HG02840 (cell line): ENCODE measurements around the gene OGA.
A peak's percentile ranks its signal among the peaks of the same experiment; 100 is the strongest.

Source experiments
- ATAC-seq: cut with Tn5 transposase; IDR thresholded peaks from one replicate; pipeline ENCODE4 v1.9.1; 2021; ENCODE audit warnings: mild to moderate bottlenecking, moderate library complexity, moderate number of reproducible peaks; ENCODE audit not compliant: unreplicated experiment, low FRiP score

The OGA gene

DNA sequence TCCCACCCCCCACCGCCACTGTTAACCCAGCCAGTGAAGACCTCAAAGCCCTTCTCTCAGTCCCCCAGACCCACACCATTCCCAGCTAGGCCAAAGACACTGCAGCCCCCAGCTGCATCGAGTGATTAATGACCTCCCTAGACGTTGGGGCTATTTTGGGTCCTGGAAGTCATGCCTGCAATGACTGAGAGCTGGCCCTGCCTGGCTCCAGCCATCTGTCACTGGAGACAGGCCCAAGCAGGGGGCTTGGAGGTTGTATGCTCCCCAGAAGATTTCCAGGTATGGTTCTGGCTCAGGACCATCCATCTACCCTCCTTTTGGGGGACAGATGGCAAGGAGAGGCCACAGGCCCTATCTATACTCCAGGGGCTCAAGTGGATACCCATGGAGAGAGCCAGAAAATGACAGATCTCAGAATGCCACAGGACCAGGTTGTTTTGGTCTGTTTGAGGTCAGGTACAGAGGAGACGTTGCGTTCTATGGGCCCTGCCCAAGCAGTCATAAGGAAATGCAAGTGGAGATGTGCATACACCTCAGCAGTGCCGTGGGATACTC lies 20.2 kb upstream of the OGA start:
- ATAC-seq, result no peak

- ATAC-seq, result no peak
These were observed 19.5 kb upstream of the OGA start for GRCh38 chr10:101837748-101838147.

DNA sequence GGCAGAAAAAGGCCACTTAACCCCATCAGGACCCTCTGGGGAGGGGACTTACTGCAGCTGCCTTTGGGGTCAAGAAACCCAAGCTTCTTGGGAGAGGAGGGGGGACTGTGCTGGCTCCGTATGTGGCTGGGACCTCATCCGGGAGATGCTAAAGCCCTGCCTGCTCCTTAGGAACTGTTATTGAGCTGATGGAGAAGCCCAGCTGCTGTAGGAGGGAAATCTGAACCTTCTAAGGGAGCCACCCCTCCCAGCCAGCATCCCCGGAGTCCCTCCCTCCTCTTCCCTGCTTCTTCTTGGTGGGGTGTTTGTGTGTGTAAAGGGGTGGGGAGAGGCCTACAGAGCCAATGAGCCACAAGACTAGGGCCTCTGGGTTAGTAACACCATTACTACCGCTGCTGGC lies 17.1 kb upstream of the OGA start:
- no peak for ATAC-seq

DNA sequence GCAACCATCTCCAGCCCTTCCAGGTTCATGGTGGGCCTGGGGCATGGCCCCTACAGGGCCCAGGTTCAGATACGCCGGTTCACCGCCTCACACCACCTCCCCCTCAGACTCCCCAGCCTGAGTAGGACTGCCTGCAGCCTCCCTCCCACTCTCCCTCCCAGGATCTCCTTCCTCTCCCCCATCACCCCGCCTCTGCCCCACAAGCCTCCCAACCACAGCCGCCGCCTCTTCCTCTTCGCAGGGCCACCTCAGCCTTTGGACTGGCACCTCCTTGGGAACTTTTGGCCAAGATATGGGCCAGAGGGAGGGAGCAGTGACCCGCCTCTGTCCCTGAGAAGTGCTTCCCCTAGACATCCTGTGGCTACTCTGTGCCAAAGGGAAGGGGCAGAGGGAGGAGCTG lies 16.1 kb upstream of the OGA start:
- ATAC-seq, result no peak

DNA sequence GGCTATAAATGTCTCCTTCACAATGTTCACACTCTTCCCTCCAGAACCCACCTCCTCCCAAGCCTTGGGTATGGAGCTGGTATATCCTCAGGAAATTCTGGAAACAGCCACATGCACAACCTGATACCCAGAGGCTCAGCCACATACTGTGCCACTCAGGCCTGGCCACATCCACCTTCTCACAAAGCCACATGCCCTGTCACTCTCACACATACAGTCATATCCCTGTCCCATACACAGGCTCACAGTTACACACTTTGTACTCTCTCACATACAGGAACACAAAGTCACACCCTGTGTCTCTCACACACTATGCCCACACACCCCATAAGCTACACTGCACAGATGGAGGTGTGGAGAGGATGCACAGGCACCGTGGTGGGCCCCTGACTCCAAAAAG lies 15.2 kb upstream of the OGA start:
- ATAC-seq, result no peak

- ATAC-seq, result no peak
These were observed 14.1 kb upstream of the OGA start for GRCh38 chr10:101832325-101832771.

DNA sequence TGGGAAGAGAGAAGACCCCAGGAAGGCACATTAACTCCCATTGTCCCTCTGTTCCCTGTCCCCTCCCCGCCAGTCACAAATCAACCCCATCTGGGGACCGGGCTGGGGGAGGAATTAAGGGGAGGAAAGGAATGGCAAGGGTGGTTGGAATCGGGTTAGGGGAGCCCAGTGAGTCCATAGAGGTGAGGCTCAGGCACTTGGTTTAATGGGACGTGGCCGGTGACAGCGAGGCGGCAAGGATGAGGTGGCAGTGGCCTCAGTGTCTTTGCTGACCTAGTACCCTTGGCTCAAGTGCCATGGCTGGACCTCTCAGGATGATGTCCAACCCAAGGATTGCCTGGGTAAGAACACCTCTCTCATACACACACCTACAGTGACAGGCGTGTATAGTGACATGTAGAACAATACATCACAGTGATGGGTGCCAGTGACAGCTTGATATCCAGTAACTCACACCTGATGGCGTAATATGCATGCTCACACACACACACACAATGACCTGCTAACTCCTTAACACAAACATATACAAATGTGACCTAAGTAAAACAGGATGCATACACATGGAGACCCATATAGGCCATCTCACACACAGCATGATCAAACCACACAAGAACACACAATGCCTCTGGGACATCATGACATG lies 13.0 kb upstream of the OGA start:
- no peak for ATAC-seq

- ATAC-seq, result peak; percentile 68
These were observed 12.3 kb upstream of the OGA start for GRCh38 chr10:101830322-101831168.

- ATAC-seq, result peak; percentile 7
These were observed 11.5 kb upstream of the OGA start for GRCh38 chr10:101829561-101830315.

- no peak for ATAC-seq
These were observed 10.7 kb upstream of the OGA start for GRCh38 chr10:101828766-101829551.

DNA sequence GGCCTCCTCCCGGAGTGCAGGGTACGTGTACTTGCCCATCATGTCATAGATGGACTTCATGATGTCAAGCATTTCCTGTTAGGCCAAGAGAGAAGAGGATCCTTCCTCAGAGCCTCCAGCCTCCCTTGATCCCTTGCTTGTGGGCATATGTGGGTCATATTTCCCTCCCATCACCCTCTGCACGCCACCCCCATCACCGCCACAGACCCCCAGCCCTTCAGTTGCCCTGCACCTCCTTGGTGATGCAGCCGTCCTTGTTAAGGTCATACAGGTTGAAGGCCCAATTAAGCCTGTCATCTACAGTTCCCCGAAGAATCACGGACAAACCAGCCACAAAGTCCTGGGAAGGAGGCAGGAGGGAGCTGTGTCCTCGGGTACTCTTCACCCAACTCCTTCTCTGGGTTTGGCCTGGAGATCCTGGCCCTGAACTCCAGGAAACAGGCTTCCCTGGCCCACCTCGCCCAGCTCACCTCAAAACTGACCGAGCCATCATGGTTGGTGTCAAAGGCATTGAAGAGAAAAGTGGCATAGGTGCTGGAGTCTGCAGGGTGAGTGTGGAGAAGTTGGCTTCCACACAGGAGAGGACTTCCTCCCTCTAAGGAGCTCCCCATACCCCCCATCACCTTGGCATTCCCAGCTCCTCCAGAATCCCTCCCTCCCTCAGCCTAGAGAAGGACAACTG lies 9.8 kb upstream of the OGA start:
- ATAC-seq, result no peak

DNA sequence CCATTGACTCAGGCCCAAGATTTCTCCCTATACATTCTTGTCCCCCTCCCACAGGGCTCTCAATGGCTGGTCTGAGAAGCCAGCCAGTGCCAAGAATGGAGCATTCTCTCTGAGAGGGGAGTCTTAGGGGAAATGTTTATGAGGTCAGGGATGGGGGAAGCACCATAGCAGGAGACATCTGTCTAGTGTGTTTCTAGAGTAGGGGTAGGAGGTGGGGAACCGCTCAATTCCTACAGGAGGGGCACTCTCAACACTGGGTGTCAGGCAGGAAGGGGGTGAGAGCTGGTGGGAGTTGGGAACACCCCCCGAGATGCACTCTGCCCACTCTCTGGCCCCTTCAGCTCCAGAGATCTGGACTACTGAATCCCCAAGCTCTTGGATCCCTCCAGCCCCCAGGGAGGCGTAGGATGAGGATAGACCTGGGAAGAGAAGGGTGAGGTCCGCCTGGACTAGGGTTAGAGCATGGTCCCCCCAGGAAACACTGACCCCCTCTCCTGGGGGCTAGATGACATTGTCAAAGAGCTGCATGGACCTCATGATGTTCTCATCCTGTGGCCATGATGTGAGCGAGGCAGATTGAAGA lies 8.7 kb upstream of the OGA start:
- ATAC-seq, result no peak

DNA sequence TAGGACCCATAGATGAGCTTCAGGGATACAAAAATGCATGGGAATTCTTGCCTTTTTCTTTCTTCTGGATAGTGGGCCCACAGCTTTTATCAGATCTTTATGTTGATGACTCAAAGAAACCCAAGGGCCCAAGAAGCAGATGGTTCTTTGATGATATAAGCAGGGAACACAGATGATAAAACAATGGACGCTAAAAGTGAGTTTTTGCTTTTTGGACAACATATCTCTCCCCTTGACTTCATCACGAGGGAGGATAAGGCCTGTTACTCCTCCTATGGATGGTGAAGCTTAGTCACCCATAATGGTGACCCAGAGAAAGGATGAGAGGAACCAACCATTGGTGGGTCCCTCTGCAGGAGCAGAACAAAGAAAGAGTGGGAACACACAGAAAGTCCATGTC lies 6.5 kb upstream of the OGA start:
- ATAC-seq, result no peak

GRCh38 chr10:101818872-101819633 lies 809 bp upstream of the OGA start:
- ATAC-seq, result peak; percentile 6

DNA sequence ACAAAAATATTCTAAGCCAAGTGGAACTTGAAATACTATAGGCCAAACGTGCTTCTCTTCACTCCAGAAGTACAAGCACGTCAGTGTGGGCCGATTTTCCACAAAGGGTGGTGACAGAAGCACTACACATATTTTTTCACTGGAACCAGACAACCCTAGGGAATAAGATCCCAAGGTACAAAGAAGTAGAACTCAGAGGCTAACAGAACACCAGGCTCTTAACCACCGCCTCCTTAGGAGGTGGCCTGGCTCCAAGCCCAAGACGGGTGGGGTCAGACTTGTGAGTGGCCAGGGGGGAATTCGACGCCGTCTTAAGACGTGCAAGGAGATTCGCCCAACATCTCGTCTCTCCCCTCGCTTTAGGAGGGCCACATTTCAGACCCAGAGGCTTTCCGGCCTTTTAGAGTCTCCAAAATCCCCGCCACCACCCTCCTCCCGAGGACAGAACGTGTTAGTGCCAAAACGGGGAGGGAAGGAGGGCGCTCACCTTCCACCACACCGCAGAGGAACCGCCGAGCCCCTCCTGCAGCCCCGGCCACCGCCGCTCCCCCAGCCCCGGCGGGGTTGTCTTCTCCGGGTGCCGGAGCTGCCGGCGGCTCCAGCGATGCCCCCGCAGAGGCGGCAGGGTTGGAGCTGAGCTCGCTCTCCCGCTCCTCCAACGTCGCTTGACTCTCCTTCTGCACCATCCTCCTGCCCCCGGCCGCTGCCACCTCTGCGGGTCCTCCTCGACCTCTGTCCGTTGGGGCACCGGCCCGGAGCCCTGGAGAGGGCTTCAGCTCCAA lies 716 bp downstream of the OGA start:
- no peak for ATAC-seq

- ATAC-seq, result no peak
These were observed 1.3 kb downstream of the OGA start for GRCh38 chr10:101816913-101817336.

GRCh38 chr10:101816376-101816775 lies 1.9 kb downstream of the OGA start:
- no peak for ATAC-seq
